K562 (cell line): ENCODE measurements around the gene MRPS6. TPM values are rescaled to one million over a fixed set of nuclear protein-coding genes. Genes with fewer than 3 reads are reported as not detected.
A peak's percentile ranks its signal among the peaks of the same experiment; 100 is the strongest.

Source experiments
- ATF6 ChIP-seq: sonication (generic); formaldehyde crosslinking; IDR thresholded peaks from 2 replicates; pipeline ENCODE4 v1.4.0; 2020; ENCODE audit warnings: mild to moderate bottlenecking, missing genetic modification reagents
- C11orf30 ChIP-seq: fragments of 450-650 bp; IDR thresholded peaks from 2 replicates; pipeline ENCODE4 v1.6.1; 2016; ENCODE audit warnings: low read depth, mild to moderate bottlenecking
- CTBP1 ChIP-seq: fragments of 450-650 bp; IDR thresholded peaks from 2 replicates; pipeline ENCODE4 v1.6.1; 2016; ENCODE audit warnings: borderline replicate concordance
- E4F1 ChIP-seq: fragments of 250-450 bp; sonication (Bioruptor Pico); IDR thresholded peaks from 2 replicates; pipeline ENCODE4 v1.5.0; 2021; ENCODE audit warnings: mild to moderate bottlenecking, borderline replicate concordance
- ESRRA ChIP-seq: fragments of 450-650 bp; IDR thresholded peaks from 2 replicates; pipeline ENCODE4 v1.6.1; 2014; ENCODE audit warnings: low read depth, mild to moderate bottlenecking, moderate library complexity, borderline replicate concordance
- GTF2A2 ChIP-seq: IDR thresholded peaks from 2 replicates; pipeline ENCODE4 v1.6.1; 2016; ENCODE audit warnings: mild to moderate bottlenecking, missing genetic modification characterization, missing compliant biosample characterization
- HNRNPH1 ChIP-seq: fragments of 200-400 bp; formaldehyde crosslinking; optimal IDR thresholded peaks from 2 replicates; pipeline ENCODE3; 2017; ENCODE audit warnings: low read depth, mild to moderate bottlenecking, low read length, moderate library complexity
- JUND ChIP-seq, 2 experiments: IDR thresholded peaks; 2 replicates in 1 of 2; 3 replicates in 1 of 2; pipeline ENCODE4 v1.6.1; 2011; ENCODE audit warnings: borderline replicate concordance in 2 of 2, low read depth in 2 of 2, low read length in 2 of 2, improper control_type of control experiment in 1 of 2, missing biosample characterization in 1 of 2, missing genetic modification characterization in 1 of 2, missing genetic modification reagents in 1 of 2
- KAT7 ChIP-seq: sonication (generic); formaldehyde crosslinking; IDR thresholded peaks from 2 replicates; pipeline ENCODE4 v1.8.0; 2022; ENCODE audit warnings: missing genetic modification reagents, mild to moderate bottlenecking, borderline replicate concordance
- KHSRP ChIP-seq: fragments of 450-650 bp; IDR thresholded peaks from 2 replicates; pipeline ENCODE4 v1.6.1; 2017
- MBD2 ChIP-seq: sonication (generic); IDR thresholded peaks from 2 replicates; pipeline ENCODE4 v1.6.1; 2016; ENCODE audit warnings: low read depth, borderline replicate concordance
- MLX ChIP-seq, 2 experiments: fragments of 450-650 bp in 1 of 2; sonication (generic) in 1 of 2; formaldehyde crosslinking; conservative IDR thresholded peaks; 2 replicates each; pipeline versions ENCODE4 v1.4.0 to v1.8.1; 2020 to 2022; ENCODE audit warnings: mild to moderate bottlenecking in 1 of 2, missing genetic modification reagents in 1 of 2
- MYC ChIP-seq, 2 experiments: fragments of 250-450 bp in 1 of 2; sonication (Bioruptor Pico) in 1 of 2; IDR thresholded peaks; 2 replicates each; pipeline versions ENCODE4 v1.5.1 to v1.6.1; 2012 to 2021; ENCODE audit warnings: low read depth in 2 of 2, borderline replicate concordance in 1 of 2, improper control_type of control experiment in 1 of 2, low read length in 1 of 2, mild to moderate bottlenecking in 1 of 2, moderate library complexity in 1 of 2
- SMAD4 ChIP-seq: fragments of 250-450 bp; sonication (Bioruptor Pico); conservative IDR thresholded peaks from 2 replicates; pipeline ENCODE4 v1.8.0; 2021; ENCODE audit warnings: inconsistent platforms, mild to moderate bottlenecking, moderate library complexity
- SMARCA4 ChIP-seq: fragments of 450-650 bp; IDR thresholded peaks from 2 replicates; pipeline ENCODE4 v1.6.1; 2016
- ZKSCAN8 ChIP-seq: fragments of 200-800 bp; sonication (Bioruptor generic); IDR thresholded peaks from 2 replicates; pipeline ENCODE4 v1.6.1; 2016; ENCODE audit warnings: missing genetic modification characterization, missing compliant biosample characterization
- ZNF12 ChIP-seq: sonication (generic); formaldehyde crosslinking; IDR thresholded peaks from 2 replicates; pipeline ENCODE4 v1.4.0; 2020; ENCODE audit warnings: mild to moderate bottlenecking, missing genetic modification reagents
- ZNF124 ChIP-seq: sonication (generic); formaldehyde crosslinking; IDR thresholded peaks from 2 replicates; pipeline ENCODE4 v1.8.1; 2022; ENCODE audit warnings: missing genetic modification reagents
- ZNF512 ChIP-seq: IDR thresholded peaks from 2 replicates; pipeline ENCODE4 v1.6.1; 2016; ENCODE audit warnings: missing genetic modification characterization, missing compliant biosample characterization
- ZNF717 ChIP-seq: fragments of 250-450 bp; sonication (Bioruptor Pico); IDR thresholded peaks from 2 replicates; pipeline ENCODE4 v1.5.0; 2021
- polyA plus RNA-seq, 8 experiments: library from polyadenylated mRNA; depleted of rRNA in 4 of 8; stranded (reverse) in 5 of 8; unstranded in 3 of 8; fragments of >200 nt; fragmentation: Nextera tagmentation in 2 of 8; fragmentation: Illumina TruSeq in 1 of 8; extraction: Ambion mirVana in 2 of 8; extraction: Trizol in 1 of 8; gene quantifications; 2 replicates each; pipeline versions ENCODE4 v1.2.1 to v1.2.3, GENCODE V29; 2011 to 2014; ENCODE audit warnings: inconsistent platforms in 1 of 8, missing spikeins in 1 of 8
- total RNA-seq, 7 experiments: library from RNA; depleted of rRNA in 6 of 7; stranded (reverse); fragments of >200 nt in 6 of 7; fragmentation: Illumina TruSeq in 2 of 7; extraction: Trizol in 2 of 7; gene quantifications; 2 replicates each; pipeline versions ENCODE4 v1.2.1 to v1.2.3, GENCODE V29; 2011 to 2021; ENCODE audit warnings: low replicate concordance in 1 of 7
- TF ChIP-seq, protein P1 (sequence below): fragments of 250-450 bp; sonication (Bioruptor Pico); IDR thresholded peaks from 2 replicates; pipeline ENCODE4 v1.5.0; 2020; ENCODE audit warnings: mild to moderate bottlenecking

Gene MRPS6
- total and polyA plus RNA-seq, 9 of the 15 experiments (the other 6 are each of a cell fraction or from before 2014, with no cell fraction given): 26.1 to 72.0 (median 39.3) TPM

- TF ChIP-seq ATF6 (CRISPR knock-in tag): no peak
- TF ChIP-seq HNRNPH1: no peak
- peak; percentile 88; the same call in 1 of the 2 replicates for TF ChIP-seq CTBP1
- TF ChIP-seq GTF2A2 (tag): no peak
- TF ChIP-seq SMAD4: peak; percentile 79
- no peak for TF ChIP-seq ZKSCAN8
- TF ChIP-seq ZNF717: no peak
- TF ChIP-seq ZNF124 (CRISPR knock-in tag): no peak
- TF ChIP-seq, protein P1, sequence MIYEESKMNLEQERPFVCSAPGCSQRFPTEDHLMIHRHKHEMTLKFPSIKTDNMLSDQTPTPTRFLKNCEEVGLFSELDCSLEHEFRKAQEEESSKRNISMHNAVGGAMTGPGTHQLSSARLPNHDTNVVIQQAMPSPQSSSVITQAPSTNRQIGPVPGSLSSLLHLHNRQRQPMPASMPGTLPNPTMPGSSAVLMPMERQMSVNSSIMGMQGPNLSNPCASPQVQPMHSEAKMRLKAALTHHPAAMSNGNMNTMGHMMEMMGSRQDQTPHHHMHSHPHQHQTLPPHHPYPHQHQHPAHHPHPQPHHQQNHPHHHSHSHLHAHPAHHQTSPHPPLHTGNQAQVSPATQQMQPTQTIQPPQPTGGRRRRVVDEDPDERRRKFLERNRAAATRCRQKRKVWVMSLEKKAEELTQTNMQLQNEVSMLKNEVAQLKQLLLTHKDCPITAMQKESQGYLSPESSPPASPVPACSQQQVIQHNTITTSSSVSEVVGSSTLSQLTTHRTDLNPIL: no peak
- TF ChIP-seq JUND (IDR thresholded peaks at IDR 0.05; ENCODE audit: borderline replicate concordance, low read depth, low read length): 0 out of 2 replicates have a peak, but pooled peaks have one; percentile 10
- no peak; the same call in 2 of the 3 replicates for TF ChIP-seq JUND (tag; IDR thresholded peaks at IDR 0.05; ENCODE audit: borderline replicate concordance, low read depth, low read length)
- peak; percentile 71 for TF ChIP-seq SMARCA4
- TF ChIP-seq C11orf30: peak; percentile 81
- no peak for TF ChIP-seq MBD2
- no peak for TF ChIP-seq MLX (CRISPR knock-in tag; conservative IDR thresholded peaks at IDR 0.05)
- TF ChIP-seq E4F1 (CRISPR knock-in tag): no peak
- no peak for TF ChIP-seq ESRRA
- TF ChIP-seq KAT7: no peak
- TF ChIP-seq MYC (IDR thresholded peaks at IDR 0.05; ENCODE audit: low read depth, low read length): no peak
- TF ChIP-seq MYC (CRISPR knock-in tag; IDR thresholded peaks at IDR 0.05; ENCODE audit: borderline replicate concordance, low read depth): 0 out of 2 replicates have a peak, but pooled peaks have one; percentile 52
- no peak for TF ChIP-seq ZNF12 (CRISPR knock-in tag)
- no peak for TF ChIP-seq KHSRP
- no peak for TF ChIP-seq ZNF512 (tag)
Measured at GRCh38 chr21:34086887-34087306, 13.5 kb downstream of the MRPS6 start (continued).
